CD4-positive, CD25-positive, alpha-beta regulatory T cell (primary cell): ENCODE measurements around the gene ZNF684. TPM values are rescaled to one million over a fixed set of nuclear protein-coding genes. Genes with fewer than 3 reads are reported as not detected.
"Not testable (repeated sequence)": the region's sequence is repeated elsewhere in the genome, so short reads cannot be mapped to it uniquely, and the experiment has no call there.

Source experiments
- ATAC-seq, 2 donors: fragments of 150-1000 bp; cut with Tn5 transposase; one replicate each; pipeline ENCODE4 v1.10.0; 2021; ENCODE audit warnings: low read depth in 2 of 2, moderate number of reproducible peaks in 2 of 2, moderate library complexity in 1 of 2
- DNase-seq, 3 donors: peaks; one replicate each; pipeline versions ENCODE4 v3.0.0 to v3.0.0-alpha.2; 2012 to 2022; ENCODE audit warnings: mixed read lengths in 1 of 3
- H3K27ac ChIP-seq: one replicate; pipeline ENCODE4 v1.7.0; 2013; ENCODE audit warnings: mild to moderate bottlenecking, low read length; ENCODE audit not compliant: insufficient read depth, poor library complexity, severe bottlenecking
- H3K27me3 ChIP-seq: one replicate; pipeline ENCODE4 v1.7.0; 2013; ENCODE audit warnings: low read length; ENCODE audit not compliant: control insufficient read depth, insufficient read depth
- H3K36me3 ChIP-seq: one replicate; pipeline ENCODE4 v1.7.0; 2013; ENCODE audit warnings: mild to moderate bottlenecking, low read length, moderate library complexity; ENCODE audit not compliant: control insufficient read depth, insufficient read depth
- H3K4me1 ChIP-seq: 2 replicates; pipeline ENCODE4 v1.7.0; 2013; ENCODE audit warnings: mild to moderate bottlenecking, low read length; ENCODE audit not compliant: insufficient read depth, control insufficient read depth, poor library complexity, severe bottlenecking
- H3K4me3 ChIP-seq: one replicate; pipeline ENCODE4 v1.7.0; 2013; ENCODE audit warnings: low read depth, mild to moderate bottlenecking, low read length, moderate library complexity
- H3K9me3 ChIP-seq, 2 experiments: 1 replicate in 1 of 2; 2 replicates in 1 of 2; pipeline ENCODE4 v1.7.0; 2013; ENCODE audit warnings: low read length in 2 of 2, mild to moderate bottlenecking in 1 of 2, moderate library complexity in 1 of 2; ENCODE audit not compliant: control insufficient read depth in 2 of 2
- H3K27ac Mint-ChIP-seq, 3 donors: one replicate each; pipeline ENCODE4 v1.8.0; 2020 to 2022; ENCODE audit warnings: mild to moderate bottlenecking in 3 of 3, mixed read lengths in 3 of 3, moderate library complexity in 2 of 3
- H3K27me3 Mint-ChIP-seq: one replicate; pipeline ENCODE4 v1.8.0; 2022; ENCODE audit warnings: mild to moderate bottlenecking, mixed read lengths
- H3K36me3 Mint-ChIP-seq: one replicate; pipeline ENCODE4 v1.8.0; 2020; ENCODE audit warnings: mixed read lengths
- H3K4me1 Mint-ChIP-seq, 4 donors: one replicate each; pipeline ENCODE4 v1.8.0; 2020 to 2022; ENCODE audit warnings: mixed read lengths in 4 of 4, mild to moderate bottlenecking in 1 of 4
- H3K4me3 Mint-ChIP-seq, 4 donors: one replicate each; pipeline ENCODE4 v1.8.0; 2020 to 2022; ENCODE audit warnings: mild to moderate bottlenecking in 4 of 4, mixed read lengths in 4 of 4, moderate library complexity in 3 of 4
- H3K9me3 Mint-ChIP-seq, 7 donors: one replicate each; pipeline ENCODE4 v1.8.0; 2020 to 2022; ENCODE audit warnings: mixed read lengths in 7 of 7, mild to moderate bottlenecking in 3 of 7, moderate library complexity in 2 of 7
- polyA plus RNA-seq, 4 donors: library from polyadenylated mRNA; unstranded; fragments of 300-500 nt; fragmentation: Illumina TruSeq; gene quantifications; one replicate each; pipeline ENCODE4 v1.2.3, GENCODE V29; 2021
- total RNA-seq: library from RNA; stranded (reverse); gene quantifications from one replicate; pipeline ENCODE4 v1.2.3, GENCODE V29; 2022

ZNF684 gene
- total and polyA plus RNA-seq, 5 donors from 2014 or later = 5.3 to 6.0 (median 5.7) TPM

- no peak overlapping the region for H3K4me3 ChIP-seq
- Mint-ChIP-seq H3K4me3 (no peak overlapping the region), H3K36me3 (no peaks in the 10 kb centered on the region), H3K27ac (no peak overlapping the region), H3K4me1 (no peaks in the 10 kb centered on the region), H3K9me3 (peaks cover 0 to 10% (median 3%) of the 10 kb centered on the region in 7 donors), H3K27me3 (peaks cover 15% of the 10 kb centered on the region)
- H3K27ac ChIP-seq = no peak overlapping the region
- peaks cover 3% of the 10 kb centered on the region for H3K27me3 ChIP-seq
- no peaks in the 10 kb centered on the region for H3K9me3 ChIP-seq
- DNase-seq = no peak
- H3K36me3 ChIP-seq = no peaks in the 10 kb centered on the region
- ATAC-seq = no peak
- no peaks in the 10 kb centered on the region for H3K4me1 ChIP-seq
These were observed 36.4 kb downstream of the ZNF684 start for GRCh38 chr1:40567825-40568224.

DNA sequence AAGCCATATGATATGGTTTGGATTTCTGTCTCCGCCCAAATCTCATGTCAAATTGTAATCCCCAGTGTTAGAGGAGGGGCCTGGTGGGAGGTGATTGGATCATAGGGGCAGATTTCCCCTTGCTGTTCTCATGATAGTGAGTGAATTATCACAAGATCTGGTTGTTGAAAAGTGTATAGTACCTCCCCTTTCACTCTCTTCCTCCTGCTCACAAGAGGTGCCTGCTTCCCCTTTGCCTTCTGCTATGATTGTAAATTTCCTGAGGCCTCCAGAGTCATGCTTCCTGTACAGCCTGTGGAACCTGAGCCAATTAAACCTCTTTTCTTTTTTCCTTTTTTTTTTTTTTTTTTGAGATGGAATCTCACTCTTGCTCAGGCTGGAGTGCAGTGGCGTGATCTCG, 43.4 kb downstream of the ZNF684 start:
- not testable (repeated sequence) for ATAC-seq, H3K9me3 ChIP-seq, H3K36me3 Mint-ChIP-seq, H3K27ac Mint-ChIP-seq, H3K4me3 Mint-ChIP-seq, H3K9me3 Mint-ChIP-seq, H3K27me3 ChIP-seq, H3K4me1 ChIP-seq, DNase-seq, H3K36me3 ChIP-seq, H3K27ac ChIP-seq, H3K4me3 ChIP-seq, H3K4me1 Mint-ChIP-seq
- peaks cover 10% of the 10 kb centered on the region for H3K27me3 Mint-ChIP-seq

DNA sequence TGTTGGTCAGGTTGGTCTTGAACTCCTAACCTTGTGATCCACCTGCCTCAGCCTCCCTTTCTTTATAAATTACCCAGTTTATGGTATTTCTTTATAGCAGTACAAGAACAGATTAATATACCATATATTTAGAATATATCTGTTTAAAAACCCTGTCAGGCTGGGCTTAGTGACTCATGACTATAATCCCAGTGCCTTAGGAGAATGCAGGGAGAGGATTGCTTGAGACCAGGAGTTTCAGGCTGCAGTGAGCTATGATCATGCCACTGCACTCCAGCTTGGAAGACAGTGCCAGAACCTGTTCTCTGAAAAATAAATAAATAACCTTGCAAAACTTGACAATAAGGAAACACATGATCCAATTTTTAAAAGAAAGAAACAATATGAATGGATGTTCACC, 43.9 kb downstream of the ZNF684 start:
- DNase-seq (no peak), ATAC-seq (no peak)
- Histone ChIP-seq H3K9me3 (no peaks in the 10 kb centered on the region), H3K27me3 (no peaks in the 10 kb centered on the region), H3K36me3 (no peaks in the 10 kb centered on the region), H3K4me1 (no peaks in the 10 kb centered on the region), H3K4me3 (no peak overlapping the region), H3K27ac (no peak overlapping the region)
- Mint-ChIP-seq H3K4me1 (no peaks in the 10 kb centered on the region), H3K27me3 (peaks cover 10% of the 10 kb centered on the region), H3K4me3 (no peak overlapping the region), H3K36me3 (no peaks in the 10 kb centered on the region), H3K9me3 (peaks cover 0 to 5% (median 2%) of the 10 kb centered on the region in 7 donors), H3K27ac (no peak overlapping the region)

DNA sequence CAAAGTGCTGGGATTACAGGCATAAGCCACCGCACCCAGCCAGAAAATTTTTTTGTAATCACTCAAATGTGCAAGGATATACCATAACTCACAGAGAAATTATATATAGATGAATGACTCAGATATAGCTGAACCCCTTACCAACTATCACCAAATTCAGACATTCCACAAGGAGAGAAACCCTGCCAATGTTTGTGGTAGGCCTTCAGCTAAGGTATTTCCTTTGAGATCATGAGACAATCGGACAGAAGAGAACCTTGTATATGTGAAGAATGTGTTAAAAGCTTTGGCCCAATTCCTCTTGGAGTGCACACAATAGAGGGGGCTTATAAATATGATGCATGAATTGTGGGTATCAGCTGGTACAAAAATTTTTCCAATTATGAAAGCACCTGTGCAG, 50.7 kb downstream of the ZNF684 start:
- Histone ChIP-seq H3K27me3 (no peaks in the 10 kb centered on the region), H3K9me3 (no peaks in the 10 kb centered on the region), H3K36me3 (no peaks in the 10 kb centered on the region), H3K4me3 (no peak overlapping the region), H3K4me1 (no peaks in the 10 kb centered on the region), H3K27ac (no peak overlapping the region)
- no peak overlapping the region for H3K4me3 Mint-ChIP-seq
- H3K36me3 Mint-ChIP-seq = no peaks in the 10 kb centered on the region
- DNase-seq (no peak), ATAC-seq (no peak)
- no peak overlapping the region for H3K27ac Mint-ChIP-seq
- peaks cover 10% of the 10 kb centered on the region for H3K27me3 Mint-ChIP-seq
- H3K4me1 Mint-ChIP-seq = peaks cover 0 to 4% (median 0%) of the 10 kb centered on the region in 4 donors
- H3K9me3 Mint-ChIP-seq = peaks cover 0 to 2% (median 1%) of the 10 kb centered on the region in 7 donors

GRCh38 chr1:40583980-40584379, 52.5 kb downstream of the ZNF684 start:
- no peaks in the 10 kb centered on the region for H3K36me3 ChIP-seq
- Mint-ChIP-seq H3K36me3 (no peaks in the 10 kb centered on the region), H3K4me1 (peaks cover 0 to 4% (median 0%) of the 10 kb centered on the region in 4 donors), H3K9me3 (peaks cover 0 to 1% (median 0%) of the 10 kb centered on the region in 7 donors), H3K27ac (no peak overlapping the region), H3K27me3 (peaks cover 10% of the 10 kb centered on the region), H3K4me3 (no peak overlapping the region)
- H3K27ac ChIP-seq = no peak overlapping the region
- H3K27me3 ChIP-seq = no peaks in the 10 kb centered on the region
- no peaks in the 10 kb centered on the region for H3K9me3 ChIP-seq
- no peaks in the 10 kb centered on the region for H3K4me1 ChIP-seq
- H3K4me3 ChIP-seq = no peak overlapping the region
- DNase-seq (no peak), ATAC-seq (no peak)

- H3K4me1 ChIP-seq = no peaks in the 10 kb centered on the region
- Mint-ChIP-seq H3K4me3 (no peak overlapping the region), H3K27ac (no peak overlapping the region), H3K27me3 (peaks cover 24% of the 10 kb centered on the region), H3K36me3 (no peaks in the 10 kb centered on the region), H3K9me3 (no peaks in the 10 kb centered on the region), H3K4me1 (peaks cover 3 to 10% (median 5%) of the 10 kb centered on the region in 4 donors)
- H3K27me3 ChIP-seq = no peaks in the 10 kb centered on the region
- no peaks in the 10 kb centered on the region for H3K9me3 ChIP-seq
- H3K27ac ChIP-seq = no peak overlapping the region
- no peaks in the 10 kb centered on the region for H3K36me3 ChIP-seq
- H3K4me3 ChIP-seq = no peak overlapping the region
- DNase-seq (no peak), ATAC-seq (no peak)
These were observed 57.1 kb downstream of the ZNF684 start for GRCh38 chr1:40588586-40588985.

- Mint-ChIP-seq H3K4me1 (peaks cover 3 to 6% (median 5%) of the 10 kb centered on the region in 4 donors), H3K36me3 (no peaks in the 10 kb centered on the region), H3K27ac (peak overlapping the region in 1 of 3 donors; percentile 46), H3K27me3 (peaks cover 21% of the 10 kb centered on the region), H3K9me3 (no peaks in the 10 kb centered on the region), H3K4me3 (no peak overlapping the region)
- Histone ChIP-seq H3K4me3 (no peak overlapping the region), H3K36me3 (no peaks in the 10 kb centered on the region), H3K9me3 (no peaks in the 10 kb centered on the region), H3K4me1 (no peaks in the 10 kb centered on the region), H3K27me3 (peaks cover 3% of the 10 kb centered on the region), H3K27ac (no peak overlapping the region)
- DNase-seq (peak in 2 of 3 donors; percentile 4 to 25), ATAC-seq (no peak)
These were observed 60.8 kb downstream of the ZNF684 start for GRCh38 chr1:40592107-40592803.
